Activated naive CD8-positive, alpha-beta T cell treated with anti-CD3 and anti-CD28 coated beads, Interleukin-2, amount 10 ng/mL, durations not matched to agents 7 days and 5 days (primary cell): ENCODE results near the gene TRIM44. TPM values are rescaled to one million over a fixed set of nuclear protein-coding genes. Genes with fewer than 3 reads are reported as not detected.
"Not testable (repeated sequence)": the region's sequence is repeated elsewhere in the genome, so short reads cannot be mapped to it uniquely, and the experiment has no call there.

Source experiments
- ATAC-seq: fragments of 150-1000 bp; cut with Tn5 transposase; one replicate; pipeline ENCODE4 v1.10.0; 2021; ENCODE audit warnings: low read depth, moderate library complexity
- POLR2A ChIA-PET: fragments of 350-600 bp; sonication (Branson Sonifier 250); formaldehyde crosslinking; loops from one replicate; lab custom pipeline; 2021; ENCODE audit warnings: antibody characterized with exemption; lab: Charles Lee
- DNase-seq: peaks from one replicate; pipeline ENCODE4 v3.0.0; 2021
- H3K27ac Mint-ChIP-seq: one replicate; pipeline ENCODE4 v1.8.0; 2022; ENCODE audit warnings: mild to moderate bottlenecking, mixed read lengths
- H3K27me3 Mint-ChIP-seq: one replicate; pipeline ENCODE4 v1.8.0; 2022; ENCODE audit warnings: mild to moderate bottlenecking, moderate library complexity, mixed read lengths
- H3K36me3 Mint-ChIP-seq: one replicate; pipeline ENCODE4 v1.8.0; 2021; ENCODE audit warnings: mild to moderate bottlenecking, mixed read lengths
- H3K4me1 Mint-ChIP-seq: one replicate; pipeline ENCODE4 v1.8.0; 2021; ENCODE audit warnings: mixed read lengths
- H3K4me3 Mint-ChIP-seq: one replicate; pipeline ENCODE4 v1.8.0; 2022; ENCODE audit warnings: mild to moderate bottlenecking, moderate library complexity, mixed read lengths
- H3K9me3 Mint-ChIP-seq: one replicate; pipeline ENCODE4 v1.8.0; 2021; ENCODE audit warnings: mixed read lengths
- total RNA-seq, 2 experiments: library from RNA; stranded (reverse); gene quantifications; one replicate each; pipeline ENCODE4 v1.2.3, GENCODE V29; 2021

Gene TRIM44
- total RNA-seq, 2 experiments from 2014 or later = 51.4 to 52.4 TPM

GRCh38 chr11:35683728-35684339, 21.3 kb downstream of the TRIM44 start:
- Mint-ChIP-seq H3K36me3 (peaks cover 21% of the 10 kb centered on the region), H3K4me3 (no peak overlapping the region), H3K27ac (no peak overlapping the region), H3K4me1 (peaks cover 20% of the 10 kb centered on the region), H3K27me3 (no peaks in the 10 kb centered on the region), H3K9me3 (no peaks in the 10 kb centered on the region)
- DNase-seq (no peak), ATAC-seq (no peak)
- POLR2A ChIA-PET = no interaction called here

GRCh38 chr11:35688023-35688422, 25.4 kb downstream of the TRIM44 start:
- ATAC-seq = no peak
- Mint-ChIP-seq H3K9me3 (no peaks in the 10 kb centered on the region), H3K4me1 (peaks cover 5% of the 10 kb centered on the region), H3K27ac (no peak overlapping the region), H3K27me3 (no peaks in the 10 kb centered on the region), H3K36me3 (peaks cover 32% of the 10 kb centered on the region), H3K4me3 (no peak overlapping the region)
- no peak for DNase-seq
- POLR2A ChIA-PET = no interaction called here

- Mint-ChIP-seq H3K9me3 (no peaks in the 10 kb centered on the region), H3K27ac (no peak overlapping the region), H3K4me3 (no peak overlapping the region), H3K27me3 (no peaks in the 10 kb centered on the region), H3K36me3 (peaks cover 40% of the 10 kb centered on the region), H3K4me1 (peaks cover 3% of the 10 kb centered on the region)
- POLR2A ChIA-PET = no interaction called here
- ATAC-seq (no peak), DNase-seq (no peak)
Measured at GRCh38 chr11:35689081-35689996, 26.8 kb downstream of the TRIM44 start.

- POLR2A ChIA-PET = no interaction called here
- H3K27me3 Mint-ChIP-seq = no peaks in the 10 kb centered on the region
- DNase-seq = no peak
- H3K9me3 Mint-ChIP-seq = peaks cover 8% of the 10 kb centered on the region
- no peak for ATAC-seq
- no peaks in the 10 kb centered on the region for H3K4me1 Mint-ChIP-seq
- no peak overlapping the region for H3K27ac Mint-ChIP-seq
- H3K4me3 Mint-ChIP-seq = no peak overlapping the region
- H3K36me3 Mint-ChIP-seq = peaks cover 14% of the 10 kb centered on the region
Measured at GRCh38 chr11:35702126-35702525, 39.6 kb downstream of the TRIM44 start.

GRCh38 chr11:35709376-35709775, 46.8 kb downstream of the TRIM44 start:
- no peaks in the 10 kb centered on the region for H3K27me3 Mint-ChIP-seq
- POLR2A ChIA-PET = no interaction called here
- peaks cover 10% of the 10 kb centered on the region for H3K36me3 Mint-ChIP-seq
- no peak for DNase-seq
- no peak overlapping the region for H3K4me3 Mint-ChIP-seq
- no peak for ATAC-seq
- H3K4me1 Mint-ChIP-seq = no peaks in the 10 kb centered on the region
- H3K9me3 Mint-ChIP-seq = peaks cover 1% of the 10 kb centered on the region
- H3K27ac Mint-ChIP-seq = no peak overlapping the region

- H3K4me1 Mint-ChIP-seq = peaks cover 5% of the 10 kb centered on the region
- no peak overlapping the region for H3K27ac Mint-ChIP-seq
- H3K27me3 Mint-ChIP-seq = no peaks in the 10 kb centered on the region
- peaks cover 19% of the 10 kb centered on the region for H3K36me3 Mint-ChIP-seq
- DNase-seq (no peak), ATAC-seq (no peak)
- POLR2A ChIA-PET = no interaction called here
- no peak overlapping the region for H3K4me3 Mint-ChIP-seq
- H3K9me3 Mint-ChIP-seq = peaks cover 11% of the 10 kb centered on the region
Measured at GRCh38 chr11:35711173-35711910, 48.8 kb downstream of the TRIM44 start.

- ATAC-seq = no peak
- H3K4me1 Mint-ChIP-seq = peaks cover 5% of the 10 kb centered on the region
- POLR2A ChIA-PET = no interaction called here
Measured at GRCh38 chr11:35711924-35712323, 49.3 kb downstream of the TRIM44 start.

GRCh38 chr11:35712533-35712932, 50.0 kb downstream of the TRIM44 start:
- no peak for ATAC-seq
- Mint-ChIP-seq H3K36me3 (peaks cover 21% of the 10 kb centered on the region), H3K4me3 (no peak overlapping the region), H3K4me1 (peaks cover 5% of the 10 kb centered on the region), H3K27me3 (no peaks in the 10 kb centered on the region), H3K27ac (no peak overlapping the region), H3K9me3 (peaks cover 11% of the 10 kb centered on the region)
- no peak for DNase-seq
- POLR2A ChIA-PET = no interaction called here

More at GRCh38 chr11:35711924-35712323, 49.3 kb downstream of the TRIM44 start:
- Mint-ChIP-seq H3K36me3 (peaks cover 19% of the 10 kb centered on the region), H3K27me3 (no peaks in the 10 kb centered on the region), H3K27ac (no peak overlapping the region), H3K4me3 (no peak overlapping the region), H3K9me3 (peaks cover 11% of the 10 kb centered on the region)
- no peak for DNase-seq

GRCh38 chr11:35714882-35715627, 52.5 kb downstream of the TRIM44 start:
- H3K9me3 Mint-ChIP-seq = peaks cover 11% of the 10 kb centered on the region
- no peak for DNase-seq
- no peak for ATAC-seq

GRCh38 chr11:35715677-35716076, 53.1 kb downstream of the TRIM44 start:
- Mint-ChIP-seq H3K9me3 (peaks cover 11% of the 10 kb centered on the region), H3K36me3 (peaks cover 27% of the 10 kb centered on the region)
- H3K27ac Mint-ChIP-seq, POLR2A ChIA-PET, DNase-seq, H3K4me1 Mint-ChIP-seq, H3K27me3 Mint-ChIP-seq, ATAC-seq, H3K4me3 Mint-ChIP-seq: not testable (repeated sequence)

More at GRCh38 chr11:35714882-35715627, 52.5 kb downstream of the TRIM44 start:
- Mint-ChIP-seq H3K27me3 (no peaks in the 10 kb centered on the region), H3K4me1 (peaks cover 5% of the 10 kb centered on the region), H3K27ac (no peak overlapping the region), H3K36me3 (peaks cover 25% of the 10 kb centered on the region), H3K4me3 (no peak overlapping the region)
- POLR2A ChIA-PET = no interaction called here

- POLR2A ChIA-PET = no interaction called here
- DNase-seq = no peak
- H3K4me1 Mint-ChIP-seq = peaks cover 11% of the 10 kb centered on the region
- H3K27me3 Mint-ChIP-seq = no peaks in the 10 kb centered on the region
- peaks cover 29% of the 10 kb centered on the region for H3K36me3 Mint-ChIP-seq
- no peak for ATAC-seq
- H3K4me3 Mint-ChIP-seq = no peak overlapping the region
- H3K27ac Mint-ChIP-seq = no peak overlapping the region
- peaks cover 13% of the 10 kb centered on the region for H3K9me3 Mint-ChIP-seq
Measured at GRCh38 chr11:35717043-35717442, 54.5 kb downstream of the TRIM44 start.

- no peak for DNase-seq
- H3K4me1 Mint-ChIP-seq = peaks cover 11% of the 10 kb centered on the region
Measured at GRCh38 chr11:35717520-35717919, 54.9 kb downstream of the TRIM44 start.

More at GRCh38 chr11:35717520-35717919, 54.9 kb downstream of the TRIM44 start:
- H3K36me3 Mint-ChIP-seq = peaks cover 29% of the 10 kb centered on the region
- POLR2A ChIA-PET = no interaction called here
- no peak overlapping the region for H3K27ac Mint-ChIP-seq
- H3K4me3 Mint-ChIP-seq = no peak overlapping the region
- no peaks in the 10 kb centered on the region for H3K27me3 Mint-ChIP-seq
- peaks cover 13% of the 10 kb centered on the region for H3K9me3 Mint-ChIP-seq
- no peak for ATAC-seq
